HG03097 (cell line): ENCODE results near the gene SIRT3.
"Not testable (repeated sequence)": the region's sequence is repeated elsewhere in the genome, so short reads cannot be mapped to it uniquely, and the experiment has no call there.

ENCODE experiments used
- ATAC-seq: cut with Tn5 transposase; IDR thresholded peaks from one replicate; pipeline ENCODE4 v1.9.1; 2021; ENCODE audit not compliant: unreplicated experiment, low FRiP score

SIRT3 gene

GRCh38 chr11:205221-206001, 30.7 kb downstream of the SIRT3 start:
- no peak for ATAC-seq

DNA sequence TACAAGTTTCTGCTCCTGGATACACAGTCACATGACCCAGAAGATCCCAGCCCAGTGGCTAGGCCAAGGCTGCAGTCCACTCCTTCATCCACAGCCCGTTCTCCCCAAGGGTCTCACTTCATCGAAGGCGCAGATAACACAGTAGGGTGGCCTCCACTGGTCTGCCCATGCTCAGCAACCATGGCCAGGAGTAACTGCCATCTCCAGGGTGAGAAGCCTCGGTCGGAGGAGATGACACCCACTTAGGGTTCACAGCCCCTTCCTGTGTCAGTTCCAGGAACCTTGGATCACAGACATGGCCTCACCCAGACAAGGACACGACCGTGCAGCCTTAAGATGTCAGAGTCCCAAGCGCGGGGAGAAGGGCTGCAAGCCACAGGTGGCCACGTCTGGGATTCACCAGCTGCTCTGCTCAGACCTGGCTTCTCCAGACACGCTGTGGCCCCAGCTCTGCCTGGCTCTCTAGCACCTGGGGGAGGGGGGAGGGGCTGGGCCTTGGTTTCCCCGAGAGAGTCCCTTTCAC, 31.5 kb downstream of the SIRT3 start:
- ATAC-seq = no peak

GRCh38 chr11:203945-204586, 32.1 kb downstream of the SIRT3 start:
- ATAC-seq = no peak

DNA sequence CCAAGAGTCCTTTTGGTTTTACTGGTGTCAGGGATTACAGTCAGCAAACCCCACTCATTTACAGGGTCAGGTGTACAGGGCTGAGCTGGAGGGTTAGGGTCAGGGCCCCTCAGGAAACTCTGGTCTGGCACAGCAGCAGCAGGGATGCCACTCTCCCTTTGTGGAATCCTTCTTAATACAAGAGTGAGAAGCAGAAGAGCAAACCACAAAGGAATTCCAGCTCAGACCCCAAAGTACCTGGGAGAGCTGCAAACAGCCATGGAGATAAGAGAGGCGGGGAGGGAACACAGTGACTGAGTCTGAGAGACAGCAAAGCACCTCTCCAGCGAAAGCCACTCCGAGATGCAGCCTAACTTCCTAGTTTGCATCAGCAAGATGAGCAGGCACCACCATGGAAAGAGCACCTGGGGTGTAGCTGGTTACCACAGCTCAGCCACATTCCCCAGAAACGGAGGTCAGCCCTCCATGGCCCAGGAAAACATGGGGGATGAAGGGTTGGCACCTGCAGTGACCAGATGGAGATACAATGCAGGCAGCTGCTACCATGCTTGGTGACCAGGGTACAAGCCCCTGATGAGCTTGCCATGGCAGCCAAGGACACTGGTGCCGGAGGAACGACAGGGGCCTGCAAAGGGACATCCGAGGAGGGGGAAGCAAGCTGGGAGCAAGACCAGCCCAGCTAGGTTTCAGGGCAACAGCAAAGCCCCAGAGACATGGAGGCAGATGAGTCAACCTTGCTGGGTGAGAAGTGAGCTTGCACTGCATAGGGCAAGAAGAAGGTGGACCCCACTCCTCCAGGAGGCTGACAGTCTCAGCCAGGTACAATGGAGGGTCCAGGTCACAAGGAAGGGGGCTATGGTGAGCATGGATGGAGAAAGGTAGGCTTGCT, 32.8 kb downstream of the SIRT3 start:
- ATAC-seq = no peak

- no peak for ATAC-seq
Measured at GRCh38 chr11:202490-202889, 33.7 kb downstream of the SIRT3 start.

- no peak for ATAC-seq
Measured at GRCh38 chr11:201966-202365, 34.2 kb downstream of the SIRT3 start.

DNA sequence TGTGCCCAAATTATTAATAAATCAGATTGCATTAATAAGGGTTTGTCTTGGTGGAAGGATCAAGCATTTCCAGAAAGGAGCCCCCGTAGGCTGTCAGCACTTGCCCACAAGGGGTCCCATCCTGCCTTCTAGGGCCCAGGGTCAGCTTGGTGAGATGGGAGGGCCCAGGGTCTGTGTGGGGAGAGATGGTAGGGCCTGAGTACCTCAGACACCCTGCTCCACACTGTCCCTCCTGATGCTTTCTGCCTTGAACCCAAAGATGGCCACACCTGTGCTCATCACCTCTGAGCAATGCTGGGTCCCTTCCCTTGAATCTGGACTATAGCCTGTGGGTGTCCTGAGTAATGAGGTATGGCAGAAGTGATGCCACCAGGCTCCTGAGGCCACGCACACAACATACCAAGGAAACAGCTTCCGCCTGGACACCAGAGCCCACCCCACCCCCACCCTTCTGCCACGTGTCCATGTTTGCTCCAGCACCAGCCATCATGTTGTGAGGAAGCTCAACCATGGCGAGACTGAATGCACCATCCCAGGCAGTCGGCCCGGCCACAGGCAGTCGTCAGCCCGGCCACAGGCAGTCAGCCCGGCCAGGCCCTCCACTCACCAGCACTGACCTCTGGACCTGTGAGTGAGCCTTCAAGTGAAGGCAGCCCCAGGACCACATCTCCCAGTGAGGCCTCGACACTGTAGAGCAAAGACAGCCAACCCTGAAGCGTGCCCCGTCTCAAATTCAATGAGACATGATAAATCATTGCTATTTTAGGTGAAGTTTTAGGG, 35.7 kb downstream of the SIRT3 start:
- ATAC-seq = no peak

- ATAC-seq = no peak
Measured at GRCh38 chr11:199782-200181, 36.4 kb downstream of the SIRT3 start.

DNA sequence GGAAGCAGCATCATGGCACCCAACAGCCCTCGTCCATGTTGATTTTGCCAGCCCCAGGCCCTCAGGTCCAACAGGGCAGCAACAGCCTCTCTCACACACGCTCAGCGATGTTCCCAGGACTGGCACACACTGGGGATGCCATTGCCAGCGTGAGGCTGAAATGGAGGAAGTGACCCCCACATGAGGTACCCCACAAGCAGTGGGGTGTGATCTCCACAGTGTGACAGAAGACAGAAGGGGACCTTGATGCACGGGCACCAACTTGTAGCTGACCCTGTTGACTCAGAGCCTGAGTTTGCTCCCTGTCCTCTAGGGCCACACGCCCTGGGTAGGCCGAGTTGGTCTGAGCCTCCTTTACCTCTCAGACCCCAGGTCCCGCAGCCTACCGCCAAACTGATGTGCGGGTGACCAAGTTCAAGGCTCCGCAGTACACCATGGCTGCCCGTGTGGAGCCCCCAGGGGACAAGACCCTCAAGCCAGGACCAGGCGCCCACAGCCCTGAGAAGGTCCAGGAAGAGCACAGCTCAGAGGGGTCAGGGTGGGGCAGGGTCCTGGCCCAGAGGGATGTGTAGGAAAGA, 37.0 kb downstream of the SIRT3 start:
- no peak for ATAC-seq

DNA sequence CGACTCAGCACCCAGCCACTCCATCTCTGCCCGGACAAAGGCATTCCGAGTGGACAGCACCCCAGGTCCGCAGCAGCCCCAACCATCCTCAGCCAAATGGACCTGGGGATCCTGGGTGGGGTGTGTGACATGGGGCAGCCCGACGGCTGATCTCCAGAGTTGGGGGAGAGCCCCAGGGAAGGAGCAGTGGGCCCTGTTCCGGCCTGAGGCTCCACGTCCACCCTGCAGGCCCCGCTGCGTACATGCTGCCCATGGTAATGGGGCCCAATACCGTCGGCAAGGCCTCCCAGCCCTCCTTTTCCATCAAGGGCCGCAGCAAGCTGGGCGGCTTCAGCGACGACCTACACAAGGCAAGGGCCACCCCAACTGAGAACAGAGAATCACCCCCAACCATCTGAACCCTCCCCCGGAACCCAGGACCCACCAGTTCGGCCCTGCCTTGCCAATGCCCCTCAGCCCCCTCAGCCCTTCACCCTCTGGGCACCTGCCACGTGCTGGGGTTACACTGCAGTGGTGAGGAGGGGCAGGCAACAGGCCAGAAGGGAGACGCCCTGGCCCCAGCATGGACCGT, 37.8 kb downstream of the SIRT3 start:
- no peak for ATAC-seq

GRCh38 chr11:197741-198235, 38.4 kb downstream of the SIRT3 start:
- ATAC-seq = no peak

GRCh38 chr11:196786-197731, 39.1 kb downstream of the SIRT3 start:
- ATAC-seq = no peak

- not testable (repeated sequence) for ATAC-seq
Measured at GRCh38 chr11:193481-193880, 42.7 kb downstream of the SIRT3 start.

DNA sequence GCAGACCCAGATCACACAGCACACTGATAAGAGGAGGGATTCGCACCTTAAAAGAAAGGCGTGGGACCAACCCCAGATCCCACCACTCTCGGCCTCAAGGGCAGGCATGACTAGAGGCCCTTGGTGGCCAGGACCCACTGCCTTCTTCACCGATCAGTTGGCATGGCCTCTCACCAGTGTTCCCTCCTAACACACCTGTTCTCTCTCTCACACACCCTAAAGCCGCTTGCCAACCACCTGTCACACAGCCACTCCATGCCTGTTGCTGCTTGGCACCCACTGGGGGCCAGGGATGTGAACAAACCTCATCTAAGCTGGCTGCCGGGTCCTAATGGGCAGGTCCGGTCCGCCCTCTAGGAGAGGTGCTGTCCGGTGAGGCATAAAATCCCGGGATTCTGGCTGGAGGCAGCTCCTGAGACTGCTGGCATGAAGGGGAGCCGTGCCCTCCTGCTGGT, 43.4 kb downstream of the SIRT3 start, which contains the start of gene SCGB1C1:
Gene SCGB1C1, plus strand, starts transcription at position 405 of the 455 bp plus-strand sequence. Its CDS starts 22 bp downstream, at position 427.
- ATAC-seq = not testable (repeated sequence)

DNA sequence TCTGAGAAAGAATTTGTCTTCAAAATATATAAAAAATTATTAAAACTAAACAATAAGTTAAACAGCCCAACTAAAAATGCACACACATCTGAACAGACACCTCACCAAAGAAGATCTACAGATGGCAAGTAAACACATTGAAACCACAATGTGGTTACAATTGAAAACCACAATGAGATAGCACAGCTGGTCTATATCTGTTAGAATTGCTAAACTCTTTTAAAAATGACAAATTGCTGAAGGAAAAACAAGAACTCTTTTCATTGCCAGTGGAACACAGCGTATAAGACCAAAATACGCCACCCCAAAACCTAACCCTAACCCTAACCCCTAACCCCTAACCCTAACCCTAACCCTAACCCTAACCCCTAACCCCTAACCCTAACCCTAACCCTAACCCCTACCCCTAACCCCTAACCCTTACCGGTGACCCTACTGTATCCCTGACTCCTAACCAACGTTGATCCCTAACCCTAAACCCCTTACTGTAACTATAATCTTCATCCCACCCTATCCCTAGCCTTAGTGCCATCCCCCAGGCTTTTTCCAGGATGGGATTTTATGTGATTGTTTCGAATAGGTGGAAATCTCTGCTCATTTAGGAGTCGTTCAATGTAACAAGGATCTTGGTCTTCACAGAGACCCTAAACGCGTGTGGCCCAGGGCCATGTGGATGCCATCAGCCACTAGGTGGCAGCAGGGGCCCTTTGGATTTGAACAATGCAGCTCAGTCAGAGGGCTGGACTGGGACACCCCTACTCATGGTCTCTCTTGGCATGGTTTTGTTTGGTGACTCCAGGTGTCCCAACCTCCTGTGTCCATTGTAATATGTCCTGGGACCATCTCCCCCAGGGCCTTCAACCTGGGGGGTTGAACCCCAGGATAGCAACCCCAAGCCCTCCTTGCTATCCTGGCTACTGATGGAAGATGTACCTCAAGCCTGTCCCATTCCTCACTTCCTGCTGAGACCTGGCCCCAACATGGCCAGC, 44.4 kb downstream of the SIRT3 start:
- ATAC-seq = not testable (repeated sequence)

DNA sequence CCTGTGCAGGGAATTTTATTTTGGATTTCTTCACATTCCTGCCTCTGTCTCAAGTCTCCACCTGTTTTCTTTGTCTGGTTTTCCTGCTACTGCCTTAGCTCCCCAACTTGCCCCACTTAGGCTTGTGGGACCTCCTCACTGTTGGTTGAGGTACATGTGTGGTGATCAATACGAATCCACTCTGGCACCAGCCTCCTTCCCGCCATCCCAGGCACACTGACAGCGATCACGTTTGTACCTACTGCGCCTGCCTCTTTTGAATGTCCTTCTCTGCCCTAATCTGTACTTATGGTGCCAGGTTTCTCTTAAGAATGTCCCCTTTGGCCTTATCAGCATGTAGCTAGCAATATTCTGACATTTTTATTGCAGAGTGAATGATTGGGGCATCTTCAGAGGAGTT, 45.6 kb downstream of the SIRT3 start:
- not testable (repeated sequence) for ATAC-seq

DNA sequence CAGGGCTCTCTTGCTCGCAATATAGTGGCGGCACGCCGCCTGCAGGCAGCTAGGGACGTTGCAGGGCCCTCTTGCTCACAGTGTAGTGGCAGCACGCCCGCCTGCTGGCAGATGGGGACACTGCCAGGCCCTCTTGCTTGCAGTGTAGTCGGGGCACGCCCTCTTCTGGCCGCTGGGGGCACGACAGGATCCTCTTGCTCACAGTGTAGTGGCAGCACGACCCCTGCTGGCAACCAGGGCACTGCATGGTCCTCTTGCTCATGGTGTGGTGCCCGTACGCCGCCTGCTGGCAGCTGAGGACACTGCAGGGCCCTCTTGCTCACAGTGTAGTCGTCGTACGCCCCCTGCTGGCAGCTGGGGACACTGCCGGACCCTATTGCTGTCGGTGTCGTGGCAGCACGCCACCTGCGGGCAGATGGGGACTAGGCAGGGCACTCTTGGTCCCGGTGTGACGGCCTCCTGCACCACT, 46.3 kb downstream of the SIRT3 start:
- ATAC-seq = peak; percentile 72
